Liver (tissue), 9 donors: ENCODE measurements around the gene AKAP13. TPM values are rescaled to one million over a fixed set of nuclear protein-coding genes. Genes with fewer than 3 reads are reported as not detected.

Source experiments
- DNase-seq: peaks from one replicate; pipeline ENCODE4 v3.0.0-alpha.2; 2017; ENCODE audit warnings: low spot score
- H3K27ac ChIP-seq, 2 donors: one replicate each; pipeline ENCODE4 v1.7.0; 2013; ENCODE audit warnings: inconsistent platforms in 2 of 2, low read length in 2 of 2, control low read depth in 1 of 2, low read depth in 1 of 2, mild to moderate bottlenecking in 1 of 2
- H3K27me3 ChIP-seq, 4 donors: one replicate each; pipeline versions ENCODE4 v1.6.1 to v1.7.0; 2013; ENCODE audit warnings: low read length in 3 of 4, inconsistent platforms in 1 of 4, mild to moderate bottlenecking in 1 of 4, moderate library complexity in 1 of 4; ENCODE audit not compliant: control insufficient read depth in 4 of 4, insufficient read depth in 4 of 4
- H3K36me3 ChIP-seq, 4 donors: one replicate each; pipeline versions ENCODE4 v1.6.1 to v1.7.0; 2013; ENCODE audit warnings: low read length in 3 of 4, mild to moderate bottlenecking in 3 of 4, low read depth in 1 of 4, moderate library complexity in 1 of 4; ENCODE audit not compliant: control insufficient read depth in 4 of 4, insufficient read depth in 3 of 4
- H3K4me1 ChIP-seq, 4 donors: one replicate each; pipeline versions ENCODE4 v1.6.1 to v1.7.0; 2013; ENCODE audit warnings: low read length in 3 of 4, mild to moderate bottlenecking in 3 of 4, moderate library complexity in 1 of 4; ENCODE audit not compliant: control insufficient read depth in 4 of 4, insufficient read depth in 4 of 4
- H3K4me3 ChIP-seq, 3 donors: one replicate each; pipeline versions ENCODE4 v1.6.1 to v1.7.0; 2013; ENCODE audit warnings: low read length in 3 of 3, control low read depth in 1 of 3, low read depth in 1 of 3, mild to moderate bottlenecking in 1 of 3
- H3K9ac ChIP-seq, 2 donors: one replicate each; pipeline ENCODE4 v1.7.0; 2013; ENCODE audit warnings: low read length in 2 of 2, mild to moderate bottlenecking in 2 of 2, moderate library complexity in 2 of 2, control low read depth in 1 of 2, low read depth in 1 of 2
- H3K9me3 ChIP-seq, 4 donors: one replicate each; pipeline versions ENCODE4 v1.6.1 to v1.7.0; 2013; ENCODE audit warnings: low read length in 3 of 4; ENCODE audit not compliant: control insufficient read depth in 4 of 4
- EGR1 ChIP-seq, 2 donors: IDR thresholded peaks; 2 replicates each; pipeline ENCODE4 v1.6.1; 2016 to 2018; ENCODE audit warnings: antibody characterized with exemption in 2 of 2, low read depth in 2 of 2
- FOXA1 ChIP-seq: IDR thresholded peaks from 2 replicates; pipeline ENCODE4 v1.6.1; 2016; ENCODE audit warnings: antibody characterized with exemption
- FOXA2 ChIP-seq: IDR thresholded peaks from 2 replicates; pipeline ENCODE4 v1.6.1; 2016; ENCODE audit warnings: antibody characterized with exemption
- GABPA ChIP-seq, 2 donors: IDR thresholded peaks in 1 of 2; conservative IDR thresholded peaks in 1 of 2; 2 replicates each; pipeline ENCODE4 v1.6.1; 2016; ENCODE audit warnings: antibody characterized with exemption in 2 of 2, mild to moderate bottlenecking in 1 of 2, moderate library complexity in 1 of 2
- HNF4A ChIP-seq, 2 donors: conservative IDR thresholded peaks; 2 replicates each; pipeline ENCODE4 v1.6.1; 2016; ENCODE audit warnings: antibody characterized with exemption in 2 of 2, mild to moderate bottlenecking in 2 of 2
- HNF4G ChIP-seq: IDR thresholded peaks from 2 replicates; pipeline ENCODE4 v1.6.1; 2016; ENCODE audit warnings: antibody characterized with exemption
- RXRA ChIP-seq, 2 donors: IDR thresholded peaks; 2 replicates each; pipeline ENCODE4 v1.6.1; 2017 to 2018; ENCODE audit warnings: antibody characterized with exemption in 2 of 2, mild to moderate bottlenecking in 1 of 2
- SP1 ChIP-seq: IDR thresholded peaks from 2 replicates; pipeline ENCODE4 v1.6.1; 2018; ENCODE audit warnings: antibody characterized with exemption, mild to moderate bottlenecking
- YY1 ChIP-seq: IDR thresholded peaks from 2 replicates; pipeline ENCODE4 v1.6.1; 2016; ENCODE audit warnings: antibody characterized with exemption, mild to moderate bottlenecking
- WGBS: extraction: QIAGEN DNeasy Blood & Tissue Kit; methylation state at CpG from one replicate; pipeline ENCODE4 v1.1.7; 2013; 5-methylcytosine and 5-hydroxymethylcytosine counted together
- polyA plus RNA-seq, 2 donors: library from polyadenylated mRNA; stranded (reverse) in 1 of 2; unstranded in 1 of 2; fragments of 200-250 nt in 1 of 2; fragments of >200 nt in 1 of 2; fragmentation: Nextera tagmentation in 1 of 2; extraction: Ambion mirVana in 1 of 2; gene quantifications; one replicate each; pipeline versions ENCODE4 v1.2.1 to v1.2.3, GENCODE V29; 2013 to 2015
- total RNA-seq, 2 donors: library from RNA; depleted of rRNA; stranded (reverse); fragments of >200 nt; gene quantifications; one replicate each; pipeline ENCODE4 v1.2.3, GENCODE V29; 2014
- TF ChIP-seq, protein P1 (sequence below): IDR thresholded peaks from 2 replicates; pipeline ENCODE4 v1.6.1; 2016; ENCODE audit warnings: antibody characterized with exemption
- TF ChIP-seq, protein P2 (sequence below): IDR thresholded peaks from 2 replicates; pipeline ENCODE4 v1.6.1; 2016; ENCODE audit warnings: antibody characterized with exemption, mild to moderate bottlenecking
- TF ChIP-seq, protein P3 (sequence below): IDR thresholded peaks from 2 replicates; pipeline ENCODE4 v1.6.1; 2016; ENCODE audit warnings: antibody characterized with exemption
- donor health status: healthy.
- donor health status: healthy.
- donor health status: healthy.
- donor health status: healthy.
- donor health status: healthy.

The AKAP13 gene
- total and polyA plus RNA-seq, 4 donors = 18.6 to 92.3 (median 37.4) TPM

DNA sequence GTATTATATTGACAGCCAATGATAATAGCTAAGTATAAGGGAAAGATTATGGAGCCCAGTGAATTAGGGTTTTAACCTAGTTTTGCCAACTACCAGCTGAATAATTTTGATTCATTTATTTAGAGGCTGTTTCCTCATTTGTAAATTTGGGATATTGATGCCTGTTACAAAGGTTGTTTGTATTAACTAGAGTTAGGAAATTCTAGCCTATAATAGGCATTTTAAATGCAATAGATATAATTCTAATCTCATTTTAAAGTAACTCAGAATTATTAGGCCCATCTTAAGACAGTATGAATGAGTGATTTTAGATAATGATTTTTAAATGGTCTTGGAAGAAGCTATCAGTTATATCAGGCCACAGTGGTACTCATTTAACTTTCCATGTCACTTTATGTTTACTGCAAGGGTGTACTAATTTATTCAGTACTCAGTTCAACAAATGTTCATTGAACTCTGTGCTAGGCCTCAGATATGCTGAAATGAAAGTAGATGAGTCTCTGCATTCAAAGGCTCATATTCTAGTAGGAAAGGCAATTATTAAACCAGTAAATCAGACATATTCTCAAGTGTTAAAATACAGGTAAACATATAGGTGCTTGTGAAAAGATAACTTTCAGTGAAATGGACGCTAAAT is 213.5 kb downstream of the AKAP13 start:
- Histone ChIP-seq H3K36me3 (peaks cover 0 to 5% (median 1%) of the 10 kb centered on the region in 4 donors), H3K4me3 (no peak overlapping the region), H3K27ac (peak overlapping the region; percentile 28 to 58), H3K27me3 (no peaks in the 10 kb centered on the region), H3K4me1 (peaks cover 10 to 59% (median 26%) of the 10 kb centered on the region in 4 donors), H3K9me3 (no peaks in the 10 kb centered on the region), H3K9ac (peak overlapping the region in 1 of 2 donors; percentile 63)
- DNase-seq = no peak
- WGBS = 65% methylated on average over 1 of the region's 1 CpG
- TF ChIP-seq FOXA1 (no peak), HNF4A (conservative IDR thresholded peaks at IDR 0.05) (peak; percentile 54 to 58), SP1 (peak; percentile 51), YY1 (peak; percentile 36), GABPA (IDR thresholded peaks at IDR 0.05 in 1 of 2, conservative IDR thresholded peaks at IDR 0.05 in 1 of 2) (no peak), RXRA (IDR thresholded peaks at IDR 0.05) (peak; percentile 71 to 75), FOXA2 (peak; percentile 28)
- TF ChIP-seq, protein P1, sequence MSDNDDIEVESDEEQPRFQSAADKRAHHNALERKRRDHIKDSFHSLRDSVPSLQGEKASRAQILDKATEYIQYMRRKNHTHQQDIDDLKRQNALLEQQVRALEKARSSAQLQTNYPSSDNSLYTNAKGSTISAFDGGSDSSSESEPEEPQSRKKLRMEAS = peak; percentile 8
- TF ChIP-seq, protein P2, sequence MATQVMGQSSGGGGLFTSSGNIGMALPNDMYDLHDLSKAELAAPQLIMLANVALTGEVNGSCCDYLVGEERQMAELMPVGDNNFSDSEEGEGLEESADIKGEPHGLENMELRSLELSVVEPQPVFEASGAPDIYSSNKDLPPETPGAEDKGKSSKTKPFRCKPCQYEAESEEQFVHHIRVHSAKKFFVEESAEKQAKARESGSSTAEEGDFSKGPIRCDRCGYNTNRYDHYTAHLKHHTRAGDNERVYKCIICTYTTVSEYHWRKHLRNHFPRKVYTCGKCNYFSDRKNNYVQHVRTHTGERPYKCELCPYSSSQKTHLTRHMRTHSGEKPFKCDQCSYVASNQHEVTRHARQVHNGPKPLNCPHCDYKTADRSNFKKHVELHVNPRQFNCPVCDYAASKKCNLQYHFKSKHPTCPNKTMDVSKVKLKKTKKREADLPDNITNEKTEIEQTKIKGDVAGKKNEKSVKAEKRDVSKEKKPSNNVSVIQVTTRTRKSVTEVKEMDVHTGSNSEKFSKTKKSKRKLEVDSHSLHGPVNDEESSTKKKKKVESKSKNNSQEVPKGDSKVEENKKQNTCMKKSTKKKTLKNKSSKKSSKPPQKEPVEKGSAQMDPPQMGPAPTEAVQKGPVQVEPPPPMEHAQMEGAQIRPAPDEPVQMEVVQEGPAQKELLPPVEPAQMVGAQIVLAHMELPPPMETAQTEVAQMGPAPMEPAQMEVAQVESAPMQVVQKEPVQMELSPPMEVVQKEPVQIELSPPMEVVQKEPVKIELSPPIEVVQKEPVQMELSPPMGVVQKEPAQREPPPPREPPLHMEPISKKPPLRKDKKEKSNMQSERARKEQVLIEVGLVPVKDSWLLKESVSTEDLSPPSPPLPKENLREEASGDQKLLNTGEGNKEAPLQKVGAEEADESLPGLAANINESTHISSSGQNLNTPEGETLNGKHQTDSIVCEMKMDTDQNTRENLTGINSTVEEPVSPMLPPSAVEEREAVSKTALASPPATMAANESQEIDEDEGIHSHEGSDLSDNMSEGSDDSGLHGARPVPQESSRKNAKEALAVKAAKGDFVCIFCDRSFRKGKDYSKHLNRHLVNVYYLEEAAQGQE = peak; percentile 59
- TF ChIP-seq, protein P3, sequence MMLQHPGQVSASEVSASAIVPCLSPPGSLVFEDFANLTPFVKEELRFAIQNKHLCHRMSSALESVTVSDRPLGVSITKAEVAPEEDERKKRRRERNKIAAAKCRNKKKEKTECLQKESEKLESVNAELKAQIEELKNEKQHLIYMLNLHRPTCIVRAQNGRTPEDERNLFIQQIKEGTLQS = no peak

DNA sequence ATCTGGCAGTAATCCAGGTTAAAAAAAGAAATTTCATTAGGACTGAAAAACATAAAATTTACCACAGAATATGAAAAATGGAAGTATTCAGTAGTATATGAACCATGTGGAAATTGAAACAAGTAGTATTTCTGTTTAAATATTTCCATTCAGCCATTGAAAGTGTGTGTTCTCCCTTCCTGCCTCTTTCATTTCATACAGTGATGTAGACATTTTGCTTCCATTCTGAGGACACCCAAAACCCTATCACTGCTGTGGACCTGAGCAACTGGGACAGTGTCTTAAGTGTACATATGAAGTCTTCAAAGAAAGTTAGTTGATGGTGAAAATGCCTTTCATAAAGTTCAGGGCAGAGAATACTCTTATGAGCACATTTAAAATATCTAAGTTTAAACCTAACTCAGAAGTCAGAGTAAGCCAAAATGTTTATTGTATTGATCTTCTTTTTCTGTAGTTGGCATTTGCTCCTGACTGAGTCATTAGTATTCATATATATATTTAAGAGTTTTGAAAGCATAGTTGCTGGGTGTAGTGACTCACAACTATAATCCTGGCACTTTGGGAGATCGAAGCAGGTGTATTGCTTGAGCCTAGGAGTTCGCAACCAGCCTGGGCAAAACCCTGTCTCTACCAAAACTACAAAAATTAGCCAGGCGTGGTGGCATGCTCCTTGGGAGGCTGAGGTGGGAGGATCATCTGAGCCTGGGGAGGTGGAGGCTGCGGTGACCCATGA is 215.6 kb downstream of the AKAP13 start:
- H3K4me1 ChIP-seq = peaks cover 10 to 45% (median 19%) of the 10 kb centered on the region in 4 donors
- H3K27me3 ChIP-seq = no peaks in the 10 kb centered on the region
- DNase-seq = no peak
- H3K4me3 ChIP-seq = no peak overlapping the region
- peak overlapping the region; percentile 9 to 22 for H3K27ac ChIP-seq
- H3K9me3 ChIP-seq = no peaks in the 10 kb centered on the region
- peak overlapping the region in 1 of 2 donors; percentile 43 for H3K9ac ChIP-seq
- TF ChIP-seq, protein P1 = no peak
- TF ChIP-seq HNF4A (conservative IDR thresholded peaks at IDR 0.05) (no peak), HNF4G (no peak), GABPA (IDR thresholded peaks at IDR 0.05 in 1 of 2, conservative IDR thresholded peaks at IDR 0.05 in 1 of 2) (no peak), EGR1 (IDR thresholded peaks at IDR 0.05; ENCODE audit: low read depth in 2 of 2) (no peak)
- 98% methylated on average over 4 of the region's 4 CpGs for WGBS
- H3K36me3 ChIP-seq = peaks cover 0 to 5% (median under 1%) of the 10 kb centered on the region in 4 donors
